Measurements from ENCODE around the gene CAMK1D. TPM values are rescaled to one million over a fixed set of nuclear protein-coding genes. Genes with fewer than 3 reads are reported as not detected.
A peak's percentile ranks its signal among the peaks of the same experiment; 100 is the strongest.

CAMK1D gene
- total and polyA plus RNA-seq, 2 of the 4 experiments (the other 2 are of a cell fraction), result 5.0 to 5.3 TPM

- Histone ChIP-seq H3K9me3 (ENCODE audit: control insufficient read depth, insufficient read depth, low read length) (peaks cover 2% of the 10 kb centered on the region; the same call in 1 of the 2 replicates), H3K27me3 (ENCODE audit: control insufficient read depth, insufficient read depth, low read length) (no peaks in the 10 kb centered on the region), H2BK5ac (ENCODE audit: low read depth, low read length, poor library complexity, severe bottlenecking) (no peak overlapping the region), H4K5ac (ENCODE audit: low read depth, low read length) (no peak overlapping the region), H3K9me1 (ENCODE audit: insufficient read depth, low read length) (no peaks in the 10 kb centered on the region), H3K9ac (ENCODE audit: low read depth, low read length) (no peak overlapping the region), H3K36me3 (ENCODE audit: control insufficient read depth, insufficient read depth, low read length) (no peaks in the 10 kb centered on the region), H4K8ac (ENCODE audit: low read depth in 2 of 2, low read length in 2 of 2) (no peak overlapping the region), H2AK5ac (ENCODE audit: low read depth, low read length) (no peak overlapping the region), H3K79me1 (ENCODE audit: low read depth in 1 of 2, low read length in 2 of 2) (no peaks in the 10 kb centered on the region), H2AFZ (replicated peaks; ENCODE audit: low read length, poor library complexity) (no peak overlapping the region), H4K20me1 (ENCODE audit: insufficient read depth, low read length) (no peaks in the 10 kb centered on the region), H3K4me2 (ENCODE audit: low read depth, low read length) (no peak overlapping the region), H2AK9ac (replicated peaks; ENCODE audit: low read depth, low read length, poor library complexity) (no peak overlapping the region), H3K4me3 (ENCODE audit: insufficient read depth, low read depth, low read length) (no peak overlapping the region), H3K23ac (ENCODE audit: low read depth, low read length) (no peak overlapping the region), H2BK120ac (ENCODE audit: low read depth, low read length) (no peak overlapping the region), H3K56ac (ENCODE audit: extremely low read depth, insufficient read depth, low read length) (no peak overlapping the region), H3K18ac (ENCODE audit: low read depth, low read length) (no peak overlapping the region), H3K4ac (ENCODE audit: low read depth, low read length) (no peak overlapping the region), H3K27ac (ENCODE audit: insufficient read depth, low read length) (no peak overlapping the region), H2BK20ac (ENCODE audit: low read depth, low read length) (no peak overlapping the region), H3K4me1 (ENCODE audit: control insufficient read depth, insufficient read depth, low read length) (no peaks in the 10 kb centered on the region), H2BK15ac (ENCODE audit: low read depth, low read length) (no peak overlapping the region), H3K14ac (replicated peaks; ENCODE audit: low read depth, low read length) (no peak overlapping the region), H4K91ac (ENCODE audit: insufficient read depth, low read depth, low read length) (no peak overlapping the region)
- intact Hi-C loops (cut with micrococcal nuclease), result no loop called here
- dilution Hi-C loops (cut with HindIII; ENCODE audit: low sequenced_read_pairs, unreplicated experiment), result no loop called here
- no TSS peak for BruUV-seq (replicated peaks)
- WGBS, 2 experiments (ENCODE audit: extremely low coverage in 2 of 2, insufficient read length in 1 of 2), result 60% methylated on average over 3 of the region's 18 CpGs; no CpG with 5 or more reads in 1 of the 2 experiments
- POLR2A ChIA-PET (ENCODE audit: unreplicated experiment), result interaction anchor here (0.6 kb wide), 1 partner anchor 83 kb away, joined by 7 read pairs; no protein-coding TSS in a partner anchor
- DNase-seq, result no peak
- in situ Hi-C loops (cut with MboI; ENCODE audit: low sequenced_read_pairs), result no loop called here
- TF ChIP-seq RFX5 (IDR thresholded peaks at IDR 0.05; ENCODE audit: low read depth, low read length), result no peak
- TF ChIP-seq, protein P1, sequence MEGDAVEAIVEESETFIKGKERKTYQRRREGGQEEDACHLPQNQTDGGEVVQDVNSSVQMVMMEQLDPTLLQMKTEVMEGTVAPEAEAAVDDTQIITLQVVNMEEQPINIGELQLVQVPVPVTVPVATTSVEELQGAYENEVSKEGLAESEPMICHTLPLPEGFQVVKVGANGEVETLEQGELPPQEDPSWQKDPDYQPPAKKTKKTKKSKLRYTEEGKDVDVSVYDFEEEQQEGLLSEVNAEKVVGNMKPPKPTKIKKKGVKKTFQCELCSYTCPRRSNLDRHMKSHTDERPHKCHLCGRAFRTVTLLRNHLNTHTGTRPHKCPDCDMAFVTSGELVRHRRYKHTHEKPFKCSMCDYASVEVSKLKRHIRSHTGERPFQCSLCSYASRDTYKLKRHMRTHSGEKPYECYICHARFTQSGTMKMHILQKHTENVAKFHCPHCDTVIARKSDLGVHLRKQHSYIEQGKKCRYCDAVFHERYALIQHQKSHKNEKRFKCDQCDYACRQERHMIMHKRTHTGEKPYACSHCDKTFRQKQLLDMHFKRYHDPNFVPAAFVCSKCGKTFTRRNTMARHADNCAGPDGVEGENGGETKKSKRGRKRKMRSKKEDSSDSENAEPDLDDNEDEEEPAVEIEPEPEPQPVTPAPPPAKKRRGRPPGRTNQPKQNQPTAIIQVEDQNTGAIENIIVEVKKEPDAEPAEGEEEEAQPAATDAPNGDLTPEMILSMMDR (conservative IDR thresholded peaks at IDR 0.05; ENCODE audit: low read depth, low read length), result no peak
- TF ChIP-seq CEBPB (IDR thresholded peaks at IDR 0.05; ENCODE audit: low read depth, low read length), result peak; percentile 48; the same call in 1 of the 2 replicates
- TF ChIP-seq MXI1 (IDR thresholded peaks at IDR 0.05; ENCODE audit: borderline replicate concordance, low read depth, low read length), result no peak
- TF ChIP-seq, protein P2, sequence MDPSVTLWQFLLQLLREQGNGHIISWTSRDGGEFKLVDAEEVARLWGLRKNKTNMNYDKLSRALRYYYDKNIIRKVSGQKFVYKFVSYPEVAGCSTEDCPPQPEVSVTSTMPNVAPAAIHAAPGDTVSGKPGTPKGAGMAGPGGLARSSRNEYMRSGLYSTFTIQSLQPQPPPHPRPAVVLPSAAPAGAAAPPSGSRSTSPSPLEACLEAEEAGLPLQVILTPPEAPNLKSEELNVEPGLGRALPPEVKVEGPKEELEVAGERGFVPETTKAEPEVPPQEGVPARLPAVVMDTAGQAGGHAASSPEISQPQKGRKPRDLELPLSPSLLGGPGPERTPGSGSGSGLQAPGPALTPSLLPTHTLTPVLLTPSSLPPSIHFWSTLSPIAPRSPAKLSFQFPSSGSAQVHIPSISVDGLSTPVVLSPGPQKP (IDR thresholded peaks at IDR 0.05; ENCODE audit: borderline replicate concordance, low read depth, low read length), result no peak
- CTCF ChIA-PET, result interaction anchor here (1.2 kb wide), 1 partner anchor 144 kb away, joined by 3 read pairs; no protein-coding TSS in a partner anchor
- peak; percentile 27 for ATAC-seq (ENCODE audit: low read depth)
Measured at GRCh38 chr10:12512332-12513002, 163.1 kb downstream of the CAMK1D start.

All from IMR-90 (cell line).